ENCODE data around the gene USP7. TPM values are rescaled to one million over a fixed set of nuclear protein-coding genes. Genes with fewer than 3 reads are reported as not detected.

USP7 gene
- polyA plus RNA-seq, 2 of the 4 experiments (the other 2 are of a cell fraction) = 39.6 to 65.9 TPM

- DNase-seq (ENCODE audit: low read depth in 1 of 2, low spot score in 1 of 2) (no peak), ATAC-seq (no peak; a peak in 1 of 6 replicates), FAIRE-seq (no peak)
- no peak overlapping the region for H3K4me2 ChIP-seq
- H3K4me1 ChIP-seq = peaks cover 26% of the 10 kb centered on the region
- ChIA-PET POLR2A (no interaction called here), CTCF (interaction anchor here (1.3 to 2.1 kb wide), 2 partner anchors 11 to 23 kb away, joined by 4 read pairs; no protein-coding TSS in a partner anchor)
- no peak overlapping the region; a peak in 3 of 6 replicates for H3K27ac ChIP-seq
- no peak for TF ChIP-seq ZNF302 (CRISPR knock-in tag; IDR thresholded peaks at IDR 0.05)
- TF ChIP-seq RARB (CRISPR knock-in tag; IDR thresholded peaks at IDR 0.05) = no peak
- no peak for TF ChIP-seq CHD4 (IDR thresholded peaks at IDR 0.05; ENCODE audit: borderline replicate concordance)
- no peak for TF ChIP-seq EHMT2 (IDR thresholded peaks at IDR 0.05; ENCODE audit: low read depth)
- TF ChIP-seq POLR2AphosphoS2 (conservative IDR thresholded peaks at IDR 0.05; ENCODE audit: low read length) = no peak
- TF ChIP-seq MAFK (IDR thresholded peaks at IDR 0.05; ENCODE audit: partially characterized antibody) = no peak
- no peak for TF ChIP-seq KDM1A (IDR thresholded peaks at IDR 0.05; ENCODE audit: low read depth)
- TF ChIP-seq NPAS2 (CRISPR knock-in tag; IDR thresholded peaks at IDR 0.05; ENCODE audit: borderline replicate concordance) = no peak
- TF ChIP-seq SREBF2 (IDR thresholded peaks at IDR 0.05) = no peak
- TF ChIP-seq ZC3H11A (IDR thresholded peaks at IDR 0.05) = no peak
- TF ChIP-seq HOXB5 (CRISPR knock-in tag; IDR thresholded peaks at IDR 0.05) = no peak
- no peak for TF ChIP-seq MAZ (IDR thresholded peaks at IDR 0.05; ENCODE audit: borderline replicate concordance, low read depth, low read length)
- H3K9me3 ChIP-seq = no peaks in the 10 kb centered on the region
- WGBS (ENCODE audit: missing lambda C conversion rate) = 72% methylated on average over 6 of the region's 6 CpGs
- H3K4me3 ChIP-seq = no peak overlapping the region
These were observed 22.4 kb upstream of the USP7 start for GRCh38 chr16:8986111-8986510.

- Histone ChIP-seq H3K4me1 (peaks cover 19% of the 10 kb centered on the region), H3K4me3 (no peak overlapping the region), H3K9me3 (no peaks in the 10 kb centered on the region), H3K4me2 (no peak overlapping the region), H3K27ac (no peak overlapping the region)
- FAIRE-seq (no peak), ATAC-seq (no peak), DNase-seq (ENCODE audit: low read depth in 1 of 2, low spot score in 1 of 2) (no peak)
- WGBS (ENCODE audit: missing lambda C conversion rate) = 68% methylated on average over 7 of the region's 7 CpGs
- TF ChIP-seq MAFK (IDR thresholded peaks at IDR 0.05; ENCODE audit: partially characterized antibody) (no peak), FOSB (CRISPR knock-in tag; IDR thresholded peaks at IDR 0.05) (no peak), TP53 (CRISPR knock-in tag; IDR thresholded peaks at IDR 0.05) (no peak), RCOR1 (IDR thresholded peaks at IDR 0.05; ENCODE audit: low read depth, low read length) (no peak), REST (IDR thresholded peaks at IDR 0.05) (no peak), NPAS2 (CRISPR knock-in tag; IDR thresholded peaks at IDR 0.05; ENCODE audit: borderline replicate concordance) (no peak), RARB (CRISPR knock-in tag; IDR thresholded peaks at IDR 0.05) (no peak), HEYL (CRISPR knock-in tag; IDR thresholded peaks at IDR 0.05) (no peak), CHD2 (IDR thresholded peaks at IDR 0.05; ENCODE audit: low read length, partially characterized antibody) (no peak), ELK1 (IDR thresholded peaks at IDR 0.05; ENCODE audit: low read depth, low read length) (no peak), PBX3 (IDR thresholded peaks at IDR 0.05) (no peak), RFX5 (IDR thresholded peaks at IDR 0.05) (no peak), E2F6 (IDR thresholded peaks at IDR 0.05; ENCODE audit: borderline replicate concordance, low read depth) (no peak), KDM1A (IDR thresholded peaks at IDR 0.05; ENCODE audit: low read depth) (no peak), POLR2A (IDR thresholded peaks at IDR 0.05; ENCODE audit: low read length) (no peak), BCL3 (IDR thresholded peaks at IDR 0.05) (no peak), EP300 (IDR thresholded peaks at IDR 0.05) (no peak), CTCF (IDR thresholded peaks at IDR 0.05) (no peak), ATOH8 (CRISPR knock-in tag; IDR thresholded peaks at IDR 0.05; ENCODE audit: low read depth) (no peak), POLR2AphosphoS2 (conservative IDR thresholded peaks at IDR 0.05; ENCODE audit: low read length) (no peak)
- CTCF ChIA-PET = interaction anchor here (0.6 kb wide), 1 partner anchor 29 kb away, joined by 4 read pairs; no protein-coding TSS in a partner anchor
- POLR2A ChIA-PET = no interaction called here
These were observed 19.1 kb upstream of the USP7 start for GRCh38 chr16:8982816-8983215.

Measured in A549 (cell line).